HG03159 (cell line): ENCODE measurements around the gene LAMC1.

ENCODE experiments used
- ATAC-seq: cut with Tn5 transposase; IDR thresholded peaks from one replicate; pipeline ENCODE4 v1.9.1; 2021; ENCODE audit warnings: mild to moderate bottlenecking, moderate library complexity; ENCODE audit not compliant: unreplicated experiment

LAMC1 gene

GRCh38 chr1:183075861-183076260 lies 52.6 kb downstream of the LAMC1 start:
- ATAC-seq = no peak

GRCh38 chr1:183077097-183077496 lies 53.9 kb downstream of the LAMC1 start:
- ATAC-seq = no peak

DNA sequence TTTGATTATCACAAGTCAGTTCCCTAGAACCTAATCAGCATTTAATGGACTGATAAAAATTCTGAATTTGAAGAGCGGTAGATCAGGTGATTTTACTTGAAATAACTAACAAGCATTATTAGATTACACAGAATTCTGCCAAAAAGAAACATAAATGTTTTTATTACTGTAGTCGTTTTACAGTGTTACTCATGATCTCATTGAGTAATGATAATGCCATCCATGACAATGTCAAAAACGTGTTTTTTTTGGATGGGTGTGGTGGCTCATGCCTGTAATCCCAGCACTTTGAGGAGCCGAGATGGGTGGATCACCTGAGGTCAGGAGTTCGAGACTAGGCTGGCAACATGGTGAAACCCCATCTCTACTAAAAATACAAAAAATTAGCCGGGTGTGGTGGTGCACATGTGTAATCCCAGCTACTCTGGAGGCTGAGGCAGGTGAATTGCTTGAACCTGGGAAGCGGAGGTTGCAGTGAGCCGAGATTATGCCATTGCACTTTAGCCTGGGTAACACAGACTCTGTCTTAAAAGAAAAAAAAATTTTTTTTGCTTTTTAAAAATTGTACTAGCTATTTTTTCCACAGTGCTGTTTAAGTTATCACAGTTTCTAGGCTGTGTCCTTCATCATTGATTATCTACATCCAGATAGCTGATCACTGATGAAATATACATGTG lies 56.6 kb downstream of the LAMC1 start:
- ATAC-seq = no peak

GRCh38 chr1:183080406-183080805 lies 57.2 kb downstream of the LAMC1 start:
- ATAC-seq = no peak

DNA sequence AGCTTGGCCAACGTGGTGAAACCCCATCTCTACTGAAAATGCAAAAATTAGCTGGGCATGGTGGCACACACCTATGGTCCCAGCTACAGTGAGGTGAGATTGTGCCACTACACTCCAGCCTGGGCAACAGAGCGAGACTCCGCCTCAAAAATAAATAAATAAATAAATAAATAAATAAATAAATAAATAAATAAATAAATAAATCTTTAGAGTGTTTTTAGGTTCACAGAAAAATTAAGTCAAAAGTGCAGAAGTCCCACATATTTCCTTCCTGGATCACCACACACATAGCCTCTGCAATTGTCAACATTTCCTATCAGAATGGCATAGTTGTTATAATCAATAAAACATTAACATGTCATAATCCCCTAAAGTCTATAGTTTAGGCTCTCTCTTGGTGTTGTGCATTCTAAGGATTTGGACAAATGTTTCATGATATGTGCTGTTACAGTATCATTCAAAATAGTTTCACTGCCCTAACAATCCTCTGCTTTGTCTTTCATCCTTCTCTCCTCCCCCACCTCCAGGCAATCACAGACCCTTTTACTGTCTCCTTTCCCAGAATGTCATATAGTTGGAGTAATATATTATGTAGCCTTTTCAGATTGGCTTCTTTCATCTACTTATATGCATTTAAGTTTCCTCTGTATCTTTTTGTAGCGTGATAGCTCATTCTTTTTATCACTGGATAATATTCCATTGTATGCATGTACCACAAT lies 58.3 kb downstream of the LAMC1 start:
- ATAC-seq = no peak

- no peak for ATAC-seq
These were observed 59.4 kb downstream of the LAMC1 start for GRCh38 chr1:183082650-183083049.

GRCh38 chr1:183087001-183087400 lies 63.8 kb downstream of the LAMC1 start:
- ATAC-seq = no peak

- no peak for ATAC-seq
These were observed 65.9 kb downstream of the LAMC1 start for GRCh38 chr1:183089025-183089639.

DNA sequence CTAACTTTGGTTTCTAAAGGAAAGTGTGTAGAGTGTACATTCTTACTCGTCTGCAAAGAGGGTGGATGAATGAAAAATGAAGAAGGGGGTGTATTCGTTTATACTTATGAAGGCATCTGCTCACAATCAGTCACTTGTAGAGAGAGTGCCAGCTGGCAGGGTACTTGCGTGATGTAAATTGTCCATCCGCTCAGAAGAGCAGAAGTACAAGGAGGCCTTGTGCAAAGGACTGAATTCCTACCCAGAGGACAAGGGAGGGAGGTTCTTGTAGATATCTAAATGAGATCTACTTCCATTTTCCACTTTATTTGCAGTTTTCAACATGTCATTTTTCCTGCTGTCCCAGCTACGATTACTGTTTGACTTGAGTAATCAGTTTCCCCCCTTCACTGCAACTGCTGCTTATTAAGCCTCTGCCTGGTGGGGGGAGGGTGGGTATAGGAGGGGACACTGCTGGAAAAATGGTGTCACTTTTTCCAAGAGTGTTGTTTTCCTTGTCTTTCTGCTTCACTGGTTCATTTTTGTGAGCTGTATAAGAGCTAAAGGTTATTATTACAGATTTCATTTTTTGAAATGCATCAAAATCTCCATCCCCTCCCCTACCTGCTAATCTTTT lies 67.3 kb downstream of the LAMC1 start:
- no peak for ATAC-seq

DNA sequence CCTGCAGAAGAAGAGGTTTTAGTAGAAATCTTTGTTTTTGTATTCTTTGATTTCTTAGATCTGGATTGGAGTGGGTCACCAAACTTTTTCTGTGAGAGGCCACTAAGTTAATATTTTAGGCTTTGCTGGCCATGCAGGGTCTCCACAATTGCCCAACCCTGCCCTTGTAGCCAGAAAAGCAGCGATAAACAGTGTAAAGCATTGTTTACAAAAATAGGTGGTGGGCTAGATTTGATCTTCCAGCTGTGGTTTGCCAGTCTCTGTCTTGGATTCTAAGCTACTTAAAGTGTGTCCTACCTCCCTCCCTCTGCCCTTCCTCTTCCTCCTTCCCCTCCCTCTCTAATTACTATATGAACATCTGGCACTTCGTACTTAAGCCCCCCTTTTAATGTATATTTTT lies 68.0 kb downstream of the LAMC1 start:
- ATAC-seq = no peak

- no peak for ATAC-seq
These were observed 69.1 kb downstream of the LAMC1 start for GRCh38 chr1:183092350-183092749.

- ATAC-seq = no peak
These were observed 69.9 kb downstream of the LAMC1 start for GRCh38 chr1:183093066-183093668.

- no peak for ATAC-seq
These were observed 70.6 kb downstream of the LAMC1 start for GRCh38 chr1:183093786-183094298.

DNA sequence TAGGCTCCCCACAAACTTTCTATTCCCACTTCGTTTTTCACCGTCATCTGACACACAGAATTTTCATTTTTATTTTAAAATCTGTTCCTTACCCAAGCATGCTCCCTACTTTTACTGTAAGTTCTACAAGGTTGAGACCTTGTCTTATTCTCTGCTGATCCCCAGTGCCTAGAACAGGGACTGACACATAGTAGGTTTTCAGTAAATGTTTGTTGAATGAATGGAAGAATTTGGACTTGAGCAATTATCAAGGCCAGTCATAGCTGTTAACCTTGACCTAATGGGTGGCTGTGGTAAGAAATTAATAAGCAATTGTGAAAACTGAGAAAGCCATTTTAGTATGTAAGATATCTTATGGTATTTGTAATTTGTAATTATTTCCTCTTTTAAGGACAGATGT lies 71.1 kb downstream of the LAMC1 start:
- no peak for ATAC-seq

DNA sequence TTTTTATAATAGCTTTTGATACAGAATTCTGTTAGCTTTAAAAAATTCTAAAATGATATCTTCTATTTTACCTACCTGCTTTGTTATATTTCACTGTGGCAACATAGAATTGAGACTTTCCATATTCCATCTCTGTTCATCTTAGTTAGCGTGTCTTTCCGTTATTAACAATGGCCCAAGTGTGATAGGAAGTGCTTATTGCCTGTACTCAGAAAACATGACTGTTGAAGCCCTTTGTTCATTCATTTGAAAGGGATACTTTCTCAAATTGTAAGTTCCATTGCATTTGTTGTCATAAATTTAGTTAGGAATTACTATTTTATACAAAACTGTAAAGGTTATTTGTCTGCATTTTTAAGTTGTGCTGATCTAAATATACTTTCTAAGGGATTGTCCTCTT lies 73.1 kb downstream of the LAMC1 start:
- no peak for ATAC-seq

GRCh38 chr1:183096894-183097293 lies 73.7 kb downstream of the LAMC1 start:
- no peak for ATAC-seq

DNA sequence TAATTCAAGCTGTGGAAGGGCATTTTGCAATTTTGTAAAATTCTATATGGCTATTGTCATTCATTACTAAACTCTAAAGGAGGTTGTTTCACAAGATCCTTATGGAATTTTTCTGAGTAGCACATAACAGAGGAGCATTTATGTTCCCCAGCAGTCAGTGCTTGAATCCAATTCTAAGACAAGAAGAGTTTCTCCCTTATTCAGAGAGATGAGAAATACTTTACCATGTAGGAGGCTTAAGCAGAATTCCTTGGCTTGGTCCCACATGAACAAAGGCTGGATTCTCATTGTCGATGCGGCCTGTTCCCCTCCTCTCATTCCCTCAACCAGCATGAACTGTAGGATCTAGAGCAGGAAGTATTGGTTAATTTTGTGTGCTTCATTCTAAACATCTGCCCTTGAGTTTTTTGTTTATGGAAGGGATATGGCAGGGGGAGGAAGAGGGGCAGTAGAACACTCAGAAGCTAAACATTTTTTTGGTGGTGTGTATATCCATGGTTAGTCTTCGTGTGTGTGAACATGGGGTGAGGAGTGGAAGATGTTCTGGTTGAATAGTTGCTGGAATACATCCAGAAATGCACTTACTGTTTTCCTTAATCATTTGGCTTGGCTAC lies 74.3 kb downstream of the LAMC1 start:
- no peak for ATAC-seq

- no peak for ATAC-seq
These were observed 75.1 kb downstream of the LAMC1 start for GRCh38 chr1:183098317-183098716.

GRCh38 chr1:183100361-183100974 lies 77.2 kb downstream of the LAMC1 start:
- ATAC-seq = no peak

- no peak for ATAC-seq
These were observed 77.9 kb downstream of the LAMC1 start for GRCh38 chr1:183101081-183101480.
